Panc1 (cell line): Measurements from ENCODE around the gene BRD3OS.

Experiments used
- POLR2AphosphoS5 ChIP-seq: IDR thresholded peaks from 2 replicates; pipeline ENCODE4 v1.6.1; 2012; ENCODE audit warnings: mild to moderate bottlenecking, low read depth, low read length, moderate library complexity
- SIN3A ChIP-seq: IDR thresholded peaks from 2 replicates; pipeline ENCODE4 v1.6.1; 2012; ENCODE audit warnings: low read depth, mild to moderate bottlenecking, low read length, moderate library complexity, borderline replicate concordance; ENCODE audit not compliant: insufficient read depth
- TF ChIP-seq, protein P1 (sequence below): fragments of 450-650 bp; IDR thresholded peaks from 2 replicates; pipeline ENCODE4 v1.5.1; 2017; ENCODE audit warnings: mild to moderate bottlenecking
- TF ChIP-seq, protein P2 (sequence below), 2 experiments: IDR thresholded peaks; 2 replicates each; pipeline ENCODE4 v1.6.1; 2011 to 2012; ENCODE audit warnings: low read depth in 2 of 2, control low read depth in 1 of 2, low read length in 1 of 2, mild to moderate bottlenecking in 1 of 2, moderate library complexity in 1 of 2; ENCODE audit not compliant: insufficient read depth in 1 of 2

GRCh38 chr9:133982971-133983720, 42.1 kb upstream of the BRD3OS start:
- TF ChIP-seq, protein P1, sequence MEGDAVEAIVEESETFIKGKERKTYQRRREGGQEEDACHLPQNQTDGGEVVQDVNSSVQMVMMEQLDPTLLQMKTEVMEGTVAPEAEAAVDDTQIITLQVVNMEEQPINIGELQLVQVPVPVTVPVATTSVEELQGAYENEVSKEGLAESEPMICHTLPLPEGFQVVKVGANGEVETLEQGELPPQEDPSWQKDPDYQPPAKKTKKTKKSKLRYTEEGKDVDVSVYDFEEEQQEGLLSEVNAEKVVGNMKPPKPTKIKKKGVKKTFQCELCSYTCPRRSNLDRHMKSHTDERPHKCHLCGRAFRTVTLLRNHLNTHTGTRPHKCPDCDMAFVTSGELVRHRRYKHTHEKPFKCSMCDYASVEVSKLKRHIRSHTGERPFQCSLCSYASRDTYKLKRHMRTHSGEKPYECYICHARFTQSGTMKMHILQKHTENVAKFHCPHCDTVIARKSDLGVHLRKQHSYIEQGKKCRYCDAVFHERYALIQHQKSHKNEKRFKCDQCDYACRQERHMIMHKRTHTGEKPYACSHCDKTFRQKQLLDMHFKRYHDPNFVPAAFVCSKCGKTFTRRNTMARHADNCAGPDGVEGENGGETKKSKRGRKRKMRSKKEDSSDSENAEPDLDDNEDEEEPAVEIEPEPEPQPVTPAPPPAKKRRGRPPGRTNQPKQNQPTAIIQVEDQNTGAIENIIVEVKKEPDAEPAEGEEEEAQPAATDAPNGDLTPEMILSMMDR = no peak
- TF ChIP-seq, protein P2, sequence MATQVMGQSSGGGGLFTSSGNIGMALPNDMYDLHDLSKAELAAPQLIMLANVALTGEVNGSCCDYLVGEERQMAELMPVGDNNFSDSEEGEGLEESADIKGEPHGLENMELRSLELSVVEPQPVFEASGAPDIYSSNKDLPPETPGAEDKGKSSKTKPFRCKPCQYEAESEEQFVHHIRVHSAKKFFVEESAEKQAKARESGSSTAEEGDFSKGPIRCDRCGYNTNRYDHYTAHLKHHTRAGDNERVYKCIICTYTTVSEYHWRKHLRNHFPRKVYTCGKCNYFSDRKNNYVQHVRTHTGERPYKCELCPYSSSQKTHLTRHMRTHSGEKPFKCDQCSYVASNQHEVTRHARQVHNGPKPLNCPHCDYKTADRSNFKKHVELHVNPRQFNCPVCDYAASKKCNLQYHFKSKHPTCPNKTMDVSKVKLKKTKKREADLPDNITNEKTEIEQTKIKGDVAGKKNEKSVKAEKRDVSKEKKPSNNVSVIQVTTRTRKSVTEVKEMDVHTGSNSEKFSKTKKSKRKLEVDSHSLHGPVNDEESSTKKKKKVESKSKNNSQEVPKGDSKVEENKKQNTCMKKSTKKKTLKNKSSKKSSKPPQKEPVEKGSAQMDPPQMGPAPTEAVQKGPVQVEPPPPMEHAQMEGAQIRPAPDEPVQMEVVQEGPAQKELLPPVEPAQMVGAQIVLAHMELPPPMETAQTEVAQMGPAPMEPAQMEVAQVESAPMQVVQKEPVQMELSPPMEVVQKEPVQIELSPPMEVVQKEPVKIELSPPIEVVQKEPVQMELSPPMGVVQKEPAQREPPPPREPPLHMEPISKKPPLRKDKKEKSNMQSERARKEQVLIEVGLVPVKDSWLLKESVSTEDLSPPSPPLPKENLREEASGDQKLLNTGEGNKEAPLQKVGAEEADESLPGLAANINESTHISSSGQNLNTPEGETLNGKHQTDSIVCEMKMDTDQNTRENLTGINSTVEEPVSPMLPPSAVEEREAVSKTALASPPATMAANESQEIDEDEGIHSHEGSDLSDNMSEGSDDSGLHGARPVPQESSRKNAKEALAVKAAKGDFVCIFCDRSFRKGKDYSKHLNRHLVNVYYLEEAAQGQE (IDR thresholded peaks at IDR 0.05; ENCODE audit: insufficient read depth in 1 of 2, low read depth in 2 of 2, low read length in 1 of 2) = no peak
- TF ChIP-seq POLR2AphosphoS5 (no peak), SIN3A (no peak)
